PC-9 (cell line): ENCODE results near the gene BMP8A.

Source experiments
- EZH2 ChIP-seq: fragments of 200-600 bp; sonication (generic); IDR thresholded peaks from 2 replicates; pipeline ENCODE4 v1.8.0; 2017; ENCODE audit warnings: antibody characterized with exemption, low read depth
- TF ChIP-seq, protein P1 (sequence below): fragments of 200-600 bp; sonication (generic); conservative IDR thresholded peaks from 2 replicates; pipeline ENCODE4 v1.6.1; 2017; ENCODE audit warnings: mixed run types, antibody characterized with exemption, mild to moderate bottlenecking, moderate library complexity

GRCh38 chr1:39542924-39543323, 51.5 kb downstream of the BMP8A start:
- TF ChIP-seq, protein P1, sequence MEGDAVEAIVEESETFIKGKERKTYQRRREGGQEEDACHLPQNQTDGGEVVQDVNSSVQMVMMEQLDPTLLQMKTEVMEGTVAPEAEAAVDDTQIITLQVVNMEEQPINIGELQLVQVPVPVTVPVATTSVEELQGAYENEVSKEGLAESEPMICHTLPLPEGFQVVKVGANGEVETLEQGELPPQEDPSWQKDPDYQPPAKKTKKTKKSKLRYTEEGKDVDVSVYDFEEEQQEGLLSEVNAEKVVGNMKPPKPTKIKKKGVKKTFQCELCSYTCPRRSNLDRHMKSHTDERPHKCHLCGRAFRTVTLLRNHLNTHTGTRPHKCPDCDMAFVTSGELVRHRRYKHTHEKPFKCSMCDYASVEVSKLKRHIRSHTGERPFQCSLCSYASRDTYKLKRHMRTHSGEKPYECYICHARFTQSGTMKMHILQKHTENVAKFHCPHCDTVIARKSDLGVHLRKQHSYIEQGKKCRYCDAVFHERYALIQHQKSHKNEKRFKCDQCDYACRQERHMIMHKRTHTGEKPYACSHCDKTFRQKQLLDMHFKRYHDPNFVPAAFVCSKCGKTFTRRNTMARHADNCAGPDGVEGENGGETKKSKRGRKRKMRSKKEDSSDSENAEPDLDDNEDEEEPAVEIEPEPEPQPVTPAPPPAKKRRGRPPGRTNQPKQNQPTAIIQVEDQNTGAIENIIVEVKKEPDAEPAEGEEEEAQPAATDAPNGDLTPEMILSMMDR: no peak
- no peak for TF ChIP-seq EZH2
